ENCODE measurements around the gene PKIB. TPM values are rescaled to one million over a fixed set of nuclear protein-coding genes. Genes with fewer than 3 reads are reported as not detected.

Gene PKIB, protein sequence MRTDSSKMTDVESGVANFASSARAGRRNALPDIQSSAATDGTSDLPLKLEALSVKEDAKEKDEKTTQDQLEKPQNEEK
- total RNA-seq = 45.0 and 45.7 TPM in 2 replicates

DNA sequence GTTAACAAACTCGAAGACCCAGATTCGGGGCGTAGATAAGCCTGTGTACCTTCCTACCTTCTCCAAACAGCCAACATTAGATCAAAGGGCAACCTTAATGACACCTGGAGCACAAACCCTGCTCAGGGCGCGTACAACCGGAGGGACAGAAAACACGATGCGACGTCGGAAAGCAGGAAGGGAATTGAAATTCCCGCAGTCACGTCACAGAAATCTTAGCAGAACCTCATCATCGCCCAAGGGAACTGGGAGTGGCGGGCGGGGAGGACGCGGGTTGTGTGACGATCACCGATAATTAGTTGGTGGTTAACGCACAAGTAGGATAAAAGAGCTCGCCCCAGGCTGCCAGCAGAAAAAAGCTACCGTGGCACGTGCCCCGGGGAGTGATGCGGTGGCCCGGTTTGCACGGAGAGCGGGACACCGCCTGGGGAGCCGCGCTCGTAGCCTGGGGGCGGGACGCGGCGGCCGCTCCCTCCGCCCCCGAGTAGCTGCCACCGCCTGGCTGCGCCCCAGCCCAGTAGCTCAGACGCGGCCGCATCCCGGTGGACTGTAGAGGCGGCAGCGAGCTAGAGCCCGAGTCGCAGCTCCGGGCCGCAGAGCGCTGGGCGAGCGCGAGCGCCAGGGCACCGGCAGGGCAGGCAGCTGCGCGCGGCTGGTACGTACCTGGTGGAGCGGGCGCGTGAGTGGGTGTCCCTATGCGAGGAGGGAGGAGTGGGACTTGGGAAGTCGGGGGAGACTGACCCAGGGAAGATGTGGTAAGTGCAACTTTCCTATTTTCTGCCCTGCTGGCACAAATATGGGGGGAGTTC lies at the start of gene PKIB:
TSS of gene PKIB (plus strand) at position 525 of the 809 bp plus-strand sequence. CDS start 107,390 bp downstream, outside the sequence.

Small RNA genes within 50 kb of the gene (small RNA-seq; reads per million reads assigned to genes)
- 0.16 reads per million for gene RN7SL564P (ENCODE audit: low replicate concordance)

Other genes with a start within 250 kb of the PKIB start
- gene HSF2, start 210.8 kb upstream of the PKIB start, total RNA-seq = 14.7 and 19.9 TPM in 2 replicates
- gene SERINC1, start 138.6 kb upstream of the PKIB start, total RNA-seq = 219 and 274 TPM in 2 replicates
- not detected in 2 replicates for gene FABP7, start 169.3 kb downstream of the PKIB start, total RNA-seq
- gene SMPDL3A, start 178.9 kb downstream of the PKIB start, total RNA-seq = 11.5 and 62.4 TPM in 2 replicates

Measured in placental pericyte (primary cell).